CD4-positive, CD25-positive, alpha-beta regulatory T cell (primary cell): ENCODE measurements around the gene ELAVL2. TPM values are rescaled to one million over a fixed set of nuclear protein-coding genes. Genes with fewer than 3 reads are reported as not detected.

ENCODE experiments used
- ATAC-seq, 2 donors: fragments of 150-1000 bp; cut with Tn5 transposase; one replicate each; pipeline ENCODE4 v1.10.0; 2021; ENCODE audit warnings: low read depth in 2 of 2, moderate number of reproducible peaks in 2 of 2, moderate library complexity in 1 of 2
- DNase-seq, 3 donors: peaks; one replicate each; pipeline versions ENCODE4 v3.0.0 to v3.0.0-alpha.2; 2012 to 2022; ENCODE audit warnings: mixed read lengths in 1 of 3
- H3K27ac ChIP-seq: one replicate; pipeline ENCODE4 v1.7.0; 2013; ENCODE audit warnings: mild to moderate bottlenecking, low read length; ENCODE audit not compliant: insufficient read depth, poor library complexity, severe bottlenecking
- H3K27me3 ChIP-seq: one replicate; pipeline ENCODE4 v1.7.0; 2013; ENCODE audit warnings: low read length; ENCODE audit not compliant: control insufficient read depth, insufficient read depth
- H3K36me3 ChIP-seq: one replicate; pipeline ENCODE4 v1.7.0; 2013; ENCODE audit warnings: mild to moderate bottlenecking, low read length, moderate library complexity; ENCODE audit not compliant: control insufficient read depth, insufficient read depth
- H3K4me1 ChIP-seq: 2 replicates; pipeline ENCODE4 v1.7.0; 2013; ENCODE audit warnings: mild to moderate bottlenecking, low read length; ENCODE audit not compliant: insufficient read depth, control insufficient read depth, poor library complexity, severe bottlenecking
- H3K4me3 ChIP-seq: one replicate; pipeline ENCODE4 v1.7.0; 2013; ENCODE audit warnings: low read depth, mild to moderate bottlenecking, low read length, moderate library complexity
- H3K9me3 ChIP-seq, 2 experiments: 1 replicate in 1 of 2; 2 replicates in 1 of 2; pipeline ENCODE4 v1.7.0; 2013; ENCODE audit warnings: low read length in 2 of 2, mild to moderate bottlenecking in 1 of 2, moderate library complexity in 1 of 2; ENCODE audit not compliant: control insufficient read depth in 2 of 2
- H3K27ac Mint-ChIP-seq, 3 donors: one replicate each; pipeline ENCODE4 v1.8.0; 2020 to 2022; ENCODE audit warnings: mild to moderate bottlenecking in 3 of 3, mixed read lengths in 3 of 3, moderate library complexity in 2 of 3
- H3K27me3 Mint-ChIP-seq: one replicate; pipeline ENCODE4 v1.8.0; 2022; ENCODE audit warnings: mild to moderate bottlenecking, mixed read lengths
- H3K36me3 Mint-ChIP-seq: one replicate; pipeline ENCODE4 v1.8.0; 2020; ENCODE audit warnings: mixed read lengths
- H3K4me1 Mint-ChIP-seq, 4 donors: one replicate each; pipeline ENCODE4 v1.8.0; 2020 to 2022; ENCODE audit warnings: mixed read lengths in 4 of 4, mild to moderate bottlenecking in 1 of 4
- H3K4me3 Mint-ChIP-seq, 4 donors: one replicate each; pipeline ENCODE4 v1.8.0; 2020 to 2022; ENCODE audit warnings: mild to moderate bottlenecking in 4 of 4, mixed read lengths in 4 of 4, moderate library complexity in 3 of 4
- H3K9me3 Mint-ChIP-seq, 7 donors: one replicate each; pipeline ENCODE4 v1.8.0; 2020 to 2022; ENCODE audit warnings: mixed read lengths in 7 of 7, mild to moderate bottlenecking in 3 of 7, moderate library complexity in 2 of 7
- polyA plus RNA-seq, 4 donors: library from polyadenylated mRNA; unstranded; fragments of 300-500 nt; fragmentation: Illumina TruSeq; gene quantifications; one replicate each; pipeline ENCODE4 v1.2.3, GENCODE V29; 2021
- total RNA-seq: library from RNA; stranded (reverse); gene quantifications from one replicate; pipeline ENCODE4 v1.2.3, GENCODE V29; 2022

ELAVL2 gene
- total and polyA plus RNA-seq, 5 donors from 2014 or later: not detected

DNA sequence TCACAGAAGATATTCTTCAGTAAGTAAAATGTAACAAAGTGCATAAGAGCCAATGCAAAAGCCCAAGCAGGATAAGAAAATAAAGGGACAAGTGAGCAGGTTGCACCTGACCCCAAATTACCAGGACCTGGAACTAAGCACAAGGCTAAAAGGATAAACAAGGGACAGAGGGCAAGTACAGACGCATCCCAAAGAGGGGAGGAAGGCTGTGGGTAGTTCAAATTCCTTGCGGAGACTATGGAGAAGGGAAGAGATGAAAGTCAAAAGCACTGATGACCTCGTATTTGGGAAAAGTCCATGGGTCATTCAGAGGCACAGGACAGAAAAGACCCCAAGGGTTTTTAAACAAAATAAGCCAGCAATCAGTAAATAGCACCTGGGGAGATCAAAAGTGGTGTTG, 11.8 kb downstream of the ELAVL2 start:
- DNase-seq (no peak), ATAC-seq (no peak)
- H3K36me3 Mint-ChIP-seq: no peaks in the 10 kb centered on the region
- no peaks in the 10 kb centered on the region for H3K27me3 Mint-ChIP-seq
- Histone ChIP-seq H3K9me3 (no peaks in the 10 kb centered on the region), H3K4me3 (no peak overlapping the region), H3K27ac (no peak overlapping the region), H3K36me3 (no peaks in the 10 kb centered on the region), H3K4me1 (no peaks in the 10 kb centered on the region), H3K27me3 (no peaks in the 10 kb centered on the region)
- no peak overlapping the region for H3K4me3 Mint-ChIP-seq
- no peaks in the 10 kb centered on the region for H3K4me1 Mint-ChIP-seq
- no peak overlapping the region for H3K27ac Mint-ChIP-seq
- H3K9me3 Mint-ChIP-seq: peaks cover 0 to 16% (median 5%) of the 10 kb centered on the region in 7 donors

DNA sequence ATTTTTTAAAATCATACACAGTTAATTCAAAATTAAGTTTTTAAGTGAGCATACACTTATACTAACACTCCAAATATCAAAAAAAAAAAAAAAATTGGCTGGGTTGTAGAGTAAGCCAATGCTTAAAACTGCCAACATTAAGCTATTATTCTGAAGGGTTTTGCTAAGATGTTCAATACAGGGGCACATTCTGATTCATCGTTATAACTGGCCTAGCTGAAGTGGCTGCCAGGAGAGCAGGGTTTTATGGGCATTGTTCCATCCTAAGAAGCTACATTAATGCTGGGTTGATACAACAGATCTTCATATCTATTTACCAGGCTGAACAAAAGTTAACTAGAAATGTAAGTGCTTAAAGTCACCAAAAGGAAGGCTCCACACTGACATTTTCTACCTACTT, 13.4 kb downstream of the ELAVL2 start:
- ATAC-seq (no peak), DNase-seq (no peak)
- Mint-ChIP-seq H3K36me3 (no peaks in the 10 kb centered on the region), H3K4me1 (no peaks in the 10 kb centered on the region), H3K27me3 (no peaks in the 10 kb centered on the region), H3K9me3 (peaks cover 0 to 13% (median 6%) of the 10 kb centered on the region in 7 donors), H3K27ac (no peak overlapping the region), H3K4me3 (no peak overlapping the region)
- Histone ChIP-seq H3K27me3 (no peaks in the 10 kb centered on the region), H3K36me3 (no peaks in the 10 kb centered on the region), H3K27ac (no peak overlapping the region), H3K4me1 (no peaks in the 10 kb centered on the region), H3K9me3 (no peaks in the 10 kb centered on the region), H3K4me3 (no peak overlapping the region)

DNA sequence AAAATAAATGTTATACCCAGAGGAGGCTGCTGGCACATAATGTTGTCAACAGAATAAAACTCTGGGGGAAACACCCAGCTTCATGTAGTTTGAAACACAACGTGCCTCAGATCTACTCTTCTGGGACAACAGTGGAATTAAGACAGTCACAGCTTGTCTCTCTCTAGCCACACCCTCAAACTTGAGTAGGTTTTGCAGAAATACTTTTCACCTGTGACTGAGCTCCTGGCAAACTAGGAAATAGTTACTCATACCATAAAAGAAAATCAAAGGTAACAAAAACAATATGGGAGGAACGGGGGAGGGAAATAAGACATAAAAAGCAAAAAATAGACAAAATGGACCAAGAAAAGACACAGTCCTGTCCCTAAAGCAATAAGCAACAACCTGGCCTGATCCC, 14.4 kb downstream of the ELAVL2 start:
- no peaks in the 10 kb centered on the region for H3K4me1 Mint-ChIP-seq
- H3K36me3 Mint-ChIP-seq: no peaks in the 10 kb centered on the region
- H3K27me3 Mint-ChIP-seq: no peaks in the 10 kb centered on the region
- H3K4me3 Mint-ChIP-seq: no peak overlapping the region
- Histone ChIP-seq H3K9me3 (no peaks in the 10 kb centered on the region), H3K36me3 (no peaks in the 10 kb centered on the region), H3K27ac (no peak overlapping the region), H3K4me1 (no peaks in the 10 kb centered on the region), H3K27me3 (no peaks in the 10 kb centered on the region), H3K4me3 (no peak overlapping the region)
- no peak overlapping the region for H3K27ac Mint-ChIP-seq
- ATAC-seq: no peak
- peaks cover 0 to 13% (median 8%) of the 10 kb centered on the region in 7 donors for H3K9me3 Mint-ChIP-seq
- no peak for DNase-seq

DNA sequence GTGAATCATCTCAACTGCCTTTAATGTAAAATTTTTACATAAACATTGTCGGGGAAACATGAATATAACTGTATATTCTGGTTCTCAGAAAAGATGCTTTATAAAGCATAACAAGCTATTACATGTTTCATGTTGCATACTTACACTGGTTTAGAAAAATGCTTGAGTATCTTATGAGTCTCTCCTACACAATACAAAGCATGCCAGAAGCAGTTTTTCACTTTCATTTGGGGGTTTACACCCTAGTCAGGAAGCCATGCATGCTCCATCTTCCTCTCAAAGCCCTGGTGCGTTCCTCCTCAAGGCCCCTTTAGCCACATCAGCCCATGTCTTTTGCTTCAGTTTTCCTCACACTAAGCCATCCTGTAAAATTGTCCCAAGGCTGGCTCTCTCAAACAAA, 22.8 kb downstream of the ELAVL2 start:
- H3K4me3 Mint-ChIP-seq: no peak overlapping the region
- H3K36me3 ChIP-seq: no peaks in the 10 kb centered on the region

DNA sequence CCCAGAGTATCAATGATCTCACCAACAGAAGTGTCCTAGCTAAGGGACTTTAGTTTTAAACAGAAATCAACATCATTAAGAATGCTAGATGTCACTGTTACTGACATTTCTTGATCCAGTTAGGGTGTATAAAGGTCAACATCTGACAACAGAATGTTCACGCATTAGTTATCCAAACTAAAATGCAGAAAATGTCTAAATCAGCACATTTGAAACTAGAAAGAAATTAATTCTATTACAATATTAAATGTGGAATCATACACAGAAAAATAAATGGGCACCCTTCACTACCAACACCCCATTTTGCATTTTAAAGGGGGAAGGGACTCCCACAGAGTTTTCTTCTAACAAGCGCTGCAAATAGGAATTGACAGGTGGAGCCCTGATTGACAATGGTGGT, 24.5 kb downstream of the ELAVL2 start:
- Mint-ChIP-seq H3K4me1 (no peaks in the 10 kb centered on the region), H3K36me3 (no peaks in the 10 kb centered on the region), H3K27me3 (no peaks in the 10 kb centered on the region), H3K9me3 (peaks cover 0 to 10% (median 3%) of the 10 kb centered on the region in 7 donors), H3K4me3 (no peak overlapping the region), H3K27ac (no peak overlapping the region)
- DNase-seq: no peak
- ATAC-seq: no peak
- Histone ChIP-seq H3K27ac (no peak overlapping the region), H3K4me3 (no peak overlapping the region), H3K4me1 (no peaks in the 10 kb centered on the region), H3K9me3 (peaks cover 0 to 5% of the 10 kb centered on the region in 2 experiments), H3K36me3 (no peaks in the 10 kb centered on the region), H3K27me3 (no peaks in the 10 kb centered on the region)

More for the DNA sequence above, 22.8 kb downstream of the ELAVL2 start:
- Histone ChIP-seq H3K27me3 (no peaks in the 10 kb centered on the region), H3K4me3 (no peak overlapping the region), H3K9me3 (peaks cover 0 to 3% of the 10 kb centered on the region in 2 experiments), H3K27ac (no peak overlapping the region), H3K4me1 (no peaks in the 10 kb centered on the region)
- no peaks in the 10 kb centered on the region for H3K27me3 Mint-ChIP-seq
- no peak for DNase-seq
- H3K27ac Mint-ChIP-seq: no peak overlapping the region
- peaks cover 0 to 11% (median 1%) of the 10 kb centered on the region in 7 donors for H3K9me3 Mint-ChIP-seq
- no peaks in the 10 kb centered on the region for H3K36me3 Mint-ChIP-seq
- H3K4me1 Mint-ChIP-seq: no peaks in the 10 kb centered on the region
- ATAC-seq: no peak

DNA sequence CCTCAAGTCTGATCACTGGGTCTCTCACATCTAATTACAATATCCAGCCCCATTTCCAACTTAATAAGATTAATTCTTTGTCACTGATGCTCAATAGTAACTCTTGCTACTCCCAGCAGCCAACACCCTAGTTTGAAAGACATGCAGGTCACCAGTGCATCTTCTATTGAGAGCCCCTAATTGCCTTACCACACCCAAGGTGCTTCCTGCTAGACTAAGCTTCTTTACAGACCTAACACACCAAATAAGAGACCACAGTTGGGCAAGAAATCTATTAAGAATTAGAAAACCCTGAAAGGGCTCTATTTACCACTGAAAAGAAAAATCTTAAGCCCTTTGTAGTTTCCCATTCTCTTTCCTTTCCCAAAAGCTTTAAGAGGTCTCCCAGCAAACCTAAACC, 26.5 kb downstream of the ELAVL2 start:
- Histone ChIP-seq H3K27ac (no peak overlapping the region), H3K4me1 (no peaks in the 10 kb centered on the region), H3K9me3 (peaks cover 0 to 5% of the 10 kb centered on the region in 2 experiments), H3K36me3 (no peaks in the 10 kb centered on the region), H3K4me3 (no peak overlapping the region), H3K27me3 (no peaks in the 10 kb centered on the region)
- Mint-ChIP-seq H3K4me3 (no peak overlapping the region), H3K27ac (no peak overlapping the region), H3K9me3 (peaks cover 3 to 10% (median 4%) of the 10 kb centered on the region in 7 donors), H3K27me3 (no peaks in the 10 kb centered on the region), H3K36me3 (no peaks in the 10 kb centered on the region), H3K4me1 (no peaks in the 10 kb centered on the region)
- DNase-seq: no peak
- ATAC-seq: no peak

DNA sequence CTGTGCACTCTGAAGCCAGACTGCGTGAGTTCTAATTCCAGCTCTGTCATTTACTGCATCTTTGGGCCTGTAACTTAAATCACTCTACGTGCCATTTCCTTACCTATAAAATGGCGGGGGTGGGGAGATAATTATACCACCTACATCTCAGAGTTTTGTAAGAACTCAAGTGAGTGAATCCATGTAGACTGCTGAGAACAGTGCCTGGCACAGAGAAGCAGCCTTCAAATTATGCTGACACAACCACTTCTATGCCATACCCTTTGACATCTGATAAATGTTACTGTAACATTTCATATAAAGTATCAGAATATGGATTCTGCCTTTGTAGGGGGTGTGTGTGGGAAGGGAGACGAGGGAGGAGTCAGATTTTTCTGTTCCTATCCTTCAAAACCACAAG, 27.7 kb downstream of the ELAVL2 start:
- Histone ChIP-seq H3K9me3 (peaks cover 0 to 5% of the 10 kb centered on the region in 2 experiments), H3K4me1 (no peaks in the 10 kb centered on the region), H3K27me3 (no peaks in the 10 kb centered on the region), H3K4me3 (no peak overlapping the region), H3K27ac (no peak overlapping the region), H3K36me3 (no peaks in the 10 kb centered on the region)
- Mint-ChIP-seq H3K4me1 (no peaks in the 10 kb centered on the region), H3K36me3 (no peaks in the 10 kb centered on the region), H3K27me3 (no peaks in the 10 kb centered on the region), H3K9me3 (peaks cover 3 to 10% (median 3%) of the 10 kb centered on the region in 7 donors), H3K4me3 (no peak overlapping the region), H3K27ac (no peak overlapping the region)
- ATAC-seq (no peak), DNase-seq (no peak)

DNA sequence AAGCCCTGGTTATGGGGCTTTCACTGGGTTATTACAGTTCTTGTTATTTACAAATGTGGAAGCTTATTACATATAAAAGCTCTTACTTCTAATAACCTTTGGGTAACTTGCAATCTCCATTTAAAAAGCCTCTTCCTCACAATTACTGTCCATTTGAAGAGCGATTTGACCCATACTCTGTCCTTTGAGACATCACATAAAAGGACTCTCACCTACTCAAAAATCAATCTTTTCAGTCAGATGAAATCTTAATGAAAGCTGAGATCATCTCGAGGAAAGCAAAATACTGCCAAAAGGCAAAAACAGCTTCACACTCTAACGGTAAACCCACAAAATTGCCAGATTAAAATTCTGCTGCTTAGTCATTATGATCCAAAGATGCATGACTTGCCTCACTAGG, 29.8 kb downstream of the ELAVL2 start:
- Mint-ChIP-seq H3K9me3 (peaks cover 0 to 10% (median 3%) of the 10 kb centered on the region in 7 donors), H3K27ac (no peak overlapping the region)
- DNase-seq: no peak

More for the DNA sequence above, 29.8 kb downstream of the ELAVL2 start:
- Histone ChIP-seq H3K27ac (no peak overlapping the region), H3K9me3 (peaks cover 0 to 5% of the 10 kb centered on the region in 2 experiments), H3K4me1 (no peaks in the 10 kb centered on the region), H3K36me3 (no peaks in the 10 kb centered on the region), H3K27me3 (no peaks in the 10 kb centered on the region), H3K4me3 (no peak overlapping the region)
- Mint-ChIP-seq H3K4me3 (no peak overlapping the region), H3K4me1 (no peaks in the 10 kb centered on the region), H3K36me3 (no peaks in the 10 kb centered on the region), H3K27me3 (no peaks in the 10 kb centered on the region)
- no peak for ATAC-seq
